B cell (primary cell): Measurements from ENCODE around the gene AQR. TPM values are rescaled to one million over a fixed set of nuclear protein-coding genes. Genes with fewer than 3 reads are reported as not detected.

ENCODE experiments used
- ATAC-seq: fragments of 200-7000 bp; cut with Tn5 transposase; one replicate; pipeline ENCODE4 v1.10.0; 2021; ENCODE audit warnings: low read depth, mild to moderate bottlenecking, moderate number of reproducible peaks, moderate library complexity
- CTCF ChIA-PET: fragments of 350-600 bp; sonication (Branson Sonifier 250); formaldehyde crosslinking; loops from one replicate; lab custom pipeline; 2021; ENCODE audit warnings: antibody characterized with exemption, inconsistent platforms; lab: Charles Lee
- POLR2A ChIA-PET: fragments of 350-600 bp; sonication (Branson Sonifier 250); formaldehyde crosslinking; loops from one replicate; lab custom pipeline; 2021; ENCODE audit warnings: antibody characterized with exemption; lab: Charles Lee
- DNase-seq: peaks from one replicate; pipeline ENCODE4 v3.0.0; 2013
- H2AFZ ChIP-seq: 2 replicates; pipeline ENCODE4 v1.6.1; 2012; ENCODE audit warnings: mild to moderate bottlenecking, low read depth, low read length; ENCODE audit not compliant: insufficient read depth, poor library complexity, severe bottlenecking
- H3K27ac ChIP-seq, 2 donors: 1 replicate in 1 of 2; 2 replicates in 1 of 2; pipeline ENCODE4 v1.5.1; 2012 to 2013; ENCODE audit warnings: low read length in 2 of 2, mild to moderate bottlenecking in 2 of 2, moderate library complexity in 1 of 2
- H3K27me3 ChIP-seq, 4 experiments: fragments of 200-600 bp in 1 of 4; sonication (generic) in 1 of 4; replicated peaks in 1 of 4; 1 replicate in 2 of 4; 2 replicates in 2 of 4; pipeline versions ENCODE4 v1.6.1 to v1.7.0; 2013 to 2016; ENCODE audit warnings: low read length in 3 of 4, mild to moderate bottlenecking in 2 of 4, mixed read lengths in 1 of 4, moderate library complexity in 1 of 4; ENCODE audit not compliant: insufficient read depth in 4 of 4, control insufficient read depth in 3 of 4; ENCODE audit errors: control extremely low read depth in 1 of 4
- H3K36me3 ChIP-seq, 2 experiments: replicated peaks in 1 of 2; 1 replicate in 1 of 2; 2 replicates in 1 of 2; pipeline versions ENCODE4 v1.6.1 to v1.7.1; 2013; ENCODE audit warnings: low read length in 1 of 2; ENCODE audit not compliant: insufficient read depth in 2 of 2, control insufficient read depth in 1 of 2; ENCODE audit errors: control extremely low read depth in 1 of 2, extremely low read depth in 1 of 2
- H3K4me1 ChIP-seq, 2 donors: fragments of 200-600 bp in 1 of 2; sonication (generic) in 1 of 2; 1 replicate in 1 of 2; 2 replicates in 1 of 2; pipeline versions ENCODE4 v1.5.1 to v1.6.1; 2013 to 2017; ENCODE audit warnings: low read length in 2 of 2; ENCODE audit not compliant: control insufficient read depth in 2 of 2, insufficient read depth in 2 of 2
- H3K4me2 ChIP-seq: replicated peaks from 2 replicates; pipeline ENCODE3; 2012; ENCODE audit warnings: mild to moderate bottlenecking, low read depth, low read length; ENCODE audit not compliant: poor library complexity, severe bottlenecking
- H3K4me3 ChIP-seq, 5 experiments: fragments of 200-600 bp in 1 of 5; sonication (generic) in 1 of 5; 1 replicate in 3 of 5; 2 replicates in 2 of 5; pipeline versions ENCODE4 v1.5.1 to v1.7.0; 2011 to 2016; ENCODE audit warnings: low read length in 4 of 5, mild to moderate bottlenecking in 4 of 5, low read depth in 2 of 5, control low read depth in 1 of 5, moderate library complexity in 1 of 5; ENCODE audit not compliant: insufficient read depth in 1 of 5; ENCODE audit errors: control extremely low read depth in 1 of 5, extremely low read depth in 1 of 5
- H3K79me2 ChIP-seq: fragments of 200-600 bp; sonication (generic); one replicate; pipeline ENCODE4 v1.6.0; 2016; ENCODE audit warnings: low read length; ENCODE audit not compliant: control insufficient read depth, insufficient read depth
- H3K9ac ChIP-seq: fragments of 200-600 bp; sonication (generic); 2 replicates; pipeline ENCODE4 v1.6.1; 2017; ENCODE audit warnings: mild to moderate bottlenecking, low read length, moderate library complexity
- H3K9me3 ChIP-seq, 3 donors: one replicate each; pipeline versions ENCODE4 v1.6.1 to v1.7.1; 2013; ENCODE audit warnings: low read length in 2 of 3; ENCODE audit not compliant: control insufficient read depth in 2 of 3, insufficient read depth in 1 of 3; ENCODE audit errors: control extremely low read depth in 1 of 3
- H4K20me1 ChIP-seq: 2 replicates; pipeline ENCODE4 v1.6.0; 2012; ENCODE audit warnings: mild to moderate bottlenecking, low read length; ENCODE audit not compliant: insufficient read depth, control insufficient read depth, poor library complexity, severe bottlenecking
- H3K27ac Mint-ChIP-seq: one replicate; pipeline ENCODE4 v1.8.0; 2021; ENCODE audit warnings: mixed read lengths
- H3K27me3 Mint-ChIP-seq: one replicate; pipeline ENCODE4 v1.8.0; 2021; ENCODE audit warnings: mixed read lengths
- H3K4me1 Mint-ChIP-seq: one replicate; pipeline ENCODE4 v1.8.0; 2021; ENCODE audit warnings: mixed read lengths
- H3K4me3 Mint-ChIP-seq: one replicate; pipeline ENCODE4 v1.8.0; 2021; ENCODE audit warnings: mixed read lengths
- H3K9me3 Mint-ChIP-seq: one replicate; pipeline ENCODE4 v1.8.0; 2022; ENCODE audit warnings: mixed read lengths; ENCODE audit not compliant: insufficient read depth
- CTCF ChIP-seq: fragments of 200-600 bp; IDR thresholded peaks from one replicate; pipeline ENCODE4 v1.8.0; 2022; ENCODE audit warnings: antibody characterized with exemption, mild to moderate bottlenecking
- EZH2 ChIP-seq: IDR thresholded peaks from 2 replicates; pipeline ENCODE4 v1.6.1; 2012; ENCODE audit warnings: borderline replicate concordance, low read depth, mild to moderate bottlenecking, moderate library complexity, low read length; ENCODE audit not compliant: insufficient read depth, poor library complexity, severe bottlenecking
- WGBS: methylation state at CpG from one replicate; pipeline ENCODE4 v1.1.5; 2013; ENCODE audit warnings: missing lambda C conversion rate; ENCODE audit not compliant: insufficient coverage; 5-methylcytosine and 5-hydroxymethylcytosine counted together
- intact Hi-C: fragments of 100-400 bp; cut with micrococcal nuclease; formaldehyde crosslinking; loops from one replicate; pipeline ENCODE4 v1.10.0; 2022
- polyA plus RNA-seq: library from polyadenylated mRNA; depleted of rRNA; stranded (reverse); fragments of >200 nt; gene quantifications from 2 replicates; pipeline ENCODE4 v1.2.3, GENCODE V29; 2012
- total RNA-seq, 2 donors: library from RNA; stranded (reverse); fragments of 120-200 nt in 1 of 2; gene quantifications; 1 replicate in 1 of 2; 2 replicates in 1 of 2; pipeline versions ENCODE4 v1.2.3 to v1.2.4, GENCODE V29; 2013 to 2022

The AQR gene
- total and polyA plus RNA-seq, 2 donors (not counting 1 experiment from before 2014, with no cell fraction given), result 24.2 to 41.7 TPM

GRCh38 chr15:34804776-34805175 is 164.8 kb downstream of the AQR start:
- H4K20me1 ChIP-seq, result no peaks in the 10 kb centered on the region
- peaks cover 0 to 8% (median 0%) of the 10 kb centered on the region in 3 donors for H3K9me3 ChIP-seq
- POLR2A ChIA-PET, result no interaction called here
- H3K79me2 ChIP-seq, result no peaks in the 10 kb centered on the region
- CTCF ChIA-PET, result no interaction called here
- peaks cover 1% of the 10 kb centered on the region for H3K9me3 Mint-ChIP-seq
- no peaks in the 10 kb centered on the region for H3K36me3 ChIP-seq
- no peak overlapping the region for H3K9ac ChIP-seq
- no peak overlapping the region for H3K4me3 ChIP-seq
- intact Hi-C loops, result no loop called here
- H3K27me3 Mint-ChIP-seq, result peaks cover 46% of the 10 kb centered on the region
- H3K27ac ChIP-seq, result no peak overlapping the region
- H3K27me3 ChIP-seq, result peaks cover 0 to under 1% (median 0%) of the 10 kb centered on the region in 4 experiments
- no peak for DNase-seq
- no peak for ATAC-seq
- TF ChIP-seq EZH2 (no peak), CTCF (no peak)
- no peak overlapping the region for H3K27ac Mint-ChIP-seq
- WGBS, result 80% methylated on average over 2 of the region's 3 CpGs
- H3K4me1 Mint-ChIP-seq, result no peaks in the 10 kb centered on the region
- H2AFZ ChIP-seq, result no peak overlapping the region
- no peak overlapping the region for H3K4me3 Mint-ChIP-seq
- H3K4me2 ChIP-seq, result no peak overlapping the region
- H3K4me1 ChIP-seq, result no peaks in the 10 kb centered on the region

- H3K4me3 Mint-ChIP-seq, result no peak overlapping the region
- no peaks in the 10 kb centered on the region for H3K9me3 Mint-ChIP-seq
- Histone ChIP-seq H4K20me1 (no peaks in the 10 kb centered on the region), H3K27ac (no peak overlapping the region), H3K9me3 (peaks cover 0 to 8% (median 0%) of the 10 kb centered on the region in 3 donors), H3K4me3 (no peak overlapping the region), H2AFZ (no peak overlapping the region), H3K9ac (no peak overlapping the region), H3K4me2 (no peak overlapping the region), H3K36me3 (no peaks in the 10 kb centered on the region), H3K27me3 (peaks cover 0 to 7% (median 1%) of the 10 kb centered on the region in 4 experiments), H3K79me2 (no peaks in the 10 kb centered on the region), H3K4me1 (no peaks in the 10 kb centered on the region)
- no peak overlapping the region for H3K27ac Mint-ChIP-seq
- WGBS, result no CpG with 5 or more reads among the region's 2 CpGs
- TF ChIP-seq EZH2 (no peak), CTCF (no peak)
- ChIA-PET CTCF (no interaction called here), POLR2A (no interaction called here)
- intact Hi-C loops, result no loop called here
- H3K27me3 Mint-ChIP-seq, result peaks cover 42% of the 10 kb centered on the region
- no peaks in the 10 kb centered on the region for H3K4me1 Mint-ChIP-seq
- DNase-seq (no peak), ATAC-seq (no peak)
Measured at GRCh38 chr15:34804113-34804512, 165.4 kb downstream of the AQR start.
